Hepatic stellate cell (primary cell): ENCODE data around the gene C10orf62.

Source experiments
- DNase-seq: peaks from one replicate; pipeline ENCODE4 v3.0.0; 2011; ENCODE audit warnings: low spot score

The C10orf62 gene

GRCh38 chr10:97585439-97585811 lies 4.1 kb upstream of the C10orf62 start:
- DNase-seq: no peak

- DNase-seq: no peak
These were observed 2.3 kb upstream of the C10orf62 start for GRCh38 chr10:97587183-97587582.

GRCh38 chr10:97590082-97590747 lies 694 bp downstream of the C10orf62 start:
- DNase-seq: no peak

- DNase-seq: no peak
These were observed 1.4 kb downstream of the C10orf62 start for GRCh38 chr10:97590748-97591495.

DNA sequence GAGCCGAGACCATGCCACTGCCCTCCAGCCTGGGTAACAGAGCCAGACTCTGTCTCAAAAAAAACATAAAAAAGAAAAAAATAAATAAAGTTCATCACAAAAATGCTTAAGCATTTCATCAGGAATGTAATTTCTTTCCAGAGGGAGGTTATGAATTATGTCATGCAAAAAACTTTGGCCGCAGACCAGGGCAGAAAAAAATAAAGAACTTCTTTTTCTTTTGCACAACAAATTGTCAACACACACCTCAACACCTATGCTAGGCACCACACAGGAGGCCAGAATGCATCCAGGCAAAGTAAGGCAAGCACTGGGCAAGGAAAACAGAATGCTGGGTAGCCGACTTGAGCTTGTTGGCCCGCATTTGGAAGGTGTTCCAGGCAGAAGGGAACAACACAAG lies 3.9 kb downstream of the C10orf62 start:
- peak; percentile 48 for DNase-seq

DNA sequence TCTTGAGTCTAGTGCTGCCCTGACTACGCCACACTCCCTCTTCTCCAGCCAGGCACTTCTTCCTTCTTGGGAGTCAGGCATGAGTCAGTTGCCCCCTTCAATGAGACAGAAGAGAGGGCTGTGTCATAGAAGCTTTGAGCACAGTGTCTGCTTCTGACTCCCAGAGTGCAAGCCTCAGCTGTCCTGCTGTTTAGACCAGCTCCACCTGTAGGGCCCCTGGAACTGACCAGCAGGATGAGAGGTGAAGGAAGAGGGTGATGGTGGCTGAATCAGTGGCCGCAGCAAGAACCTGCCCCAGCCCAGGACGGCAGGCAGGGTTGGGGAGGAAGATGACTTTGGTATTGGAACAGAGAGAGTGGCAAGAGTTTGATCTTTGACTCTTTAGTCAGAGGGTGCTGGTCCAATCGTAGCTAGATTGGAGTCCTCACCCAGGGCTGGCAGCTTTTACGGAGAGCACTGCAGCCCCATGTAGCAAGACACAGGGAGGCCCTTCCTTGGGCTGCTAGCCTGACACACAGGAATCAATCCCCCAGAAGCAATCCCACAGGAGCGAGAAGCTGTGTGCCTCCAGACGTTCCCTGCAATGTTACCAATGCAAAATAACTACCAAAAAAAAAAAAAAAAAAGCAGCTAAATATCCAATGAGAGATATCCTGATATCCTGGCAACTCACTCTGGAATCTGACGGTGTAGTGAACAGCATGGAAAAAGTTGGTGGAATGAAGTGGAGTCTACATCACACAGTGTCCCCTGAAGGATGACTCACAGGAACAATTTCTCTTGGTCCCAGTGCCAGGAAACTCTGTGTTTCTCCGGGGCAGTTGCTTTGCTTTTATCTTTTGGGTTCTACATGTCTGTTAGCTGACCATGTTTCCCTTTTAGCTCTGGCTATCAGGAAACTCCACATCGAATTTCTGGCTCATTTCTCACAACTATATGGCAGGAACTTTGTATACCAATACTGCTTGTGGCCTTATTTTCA lies 6.9 kb downstream of the C10orf62 start:
- DNase-seq: peak; percentile 81

GRCh38 chr10:97597778-97598177 lies 8.3 kb downstream of the C10orf62 start:
- no peak for DNase-seq

- no peak for DNase-seq
These were observed 9.1 kb downstream of the C10orf62 start for GRCh38 chr10:97598407-97599271.

- no peak for DNase-seq
These were observed 9.7 kb downstream of the C10orf62 start for GRCh38 chr10:97599272-97599619.

DNA sequence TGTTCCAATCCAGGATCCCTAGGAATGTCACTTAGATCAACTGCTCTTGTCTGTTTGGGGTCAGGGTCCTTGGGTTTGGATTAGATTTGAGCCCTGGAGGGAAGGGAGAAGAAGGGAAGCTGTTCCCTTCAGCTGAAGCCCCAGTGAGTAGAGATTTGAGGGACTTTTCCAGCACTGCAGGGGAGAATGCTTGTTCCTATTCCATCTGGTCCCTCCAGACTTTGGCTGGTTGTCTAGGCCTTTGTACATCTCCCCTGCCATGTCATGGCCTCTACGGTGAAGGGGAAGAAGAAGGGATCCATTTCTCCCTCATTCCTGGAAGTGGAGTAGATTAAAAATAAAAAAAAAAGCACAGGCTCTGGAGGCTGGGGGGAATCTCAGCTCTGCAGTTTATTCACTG lies 11.1 kb downstream of the C10orf62 start:
- no peak for DNase-seq

GRCh38 chr10:97601268-97602215 lies 12.0 kb downstream of the C10orf62 start:
- no peak for DNase-seq

DNA sequence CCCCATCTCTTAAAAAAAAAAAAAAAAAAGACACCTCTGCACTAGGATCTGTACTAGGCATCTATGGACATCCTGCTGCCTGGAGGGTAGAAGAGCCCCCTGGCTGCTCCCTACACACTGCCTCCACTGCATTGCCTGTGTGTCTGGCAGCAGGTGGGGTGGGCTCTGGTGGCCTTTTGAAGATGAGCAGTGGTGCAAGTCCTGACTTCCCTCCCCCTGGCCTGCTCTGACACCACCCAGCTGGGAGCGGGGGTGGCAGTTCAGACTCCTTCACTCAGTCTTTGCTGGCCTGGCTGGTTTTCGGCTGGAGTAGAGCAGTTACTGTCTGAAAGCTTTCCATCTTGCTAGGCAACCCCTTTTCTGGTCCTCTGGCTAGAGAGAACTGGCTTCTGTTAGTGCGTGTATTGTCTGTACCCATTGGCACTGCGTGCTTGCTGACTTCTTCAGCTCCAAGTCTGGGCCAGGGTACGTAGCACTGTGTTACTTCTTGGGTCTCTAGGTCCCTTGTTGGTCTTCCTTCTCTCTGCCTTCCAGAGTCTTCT lies 17.6 kb downstream of the C10orf62 start:
- no peak for DNase-seq

DNA sequence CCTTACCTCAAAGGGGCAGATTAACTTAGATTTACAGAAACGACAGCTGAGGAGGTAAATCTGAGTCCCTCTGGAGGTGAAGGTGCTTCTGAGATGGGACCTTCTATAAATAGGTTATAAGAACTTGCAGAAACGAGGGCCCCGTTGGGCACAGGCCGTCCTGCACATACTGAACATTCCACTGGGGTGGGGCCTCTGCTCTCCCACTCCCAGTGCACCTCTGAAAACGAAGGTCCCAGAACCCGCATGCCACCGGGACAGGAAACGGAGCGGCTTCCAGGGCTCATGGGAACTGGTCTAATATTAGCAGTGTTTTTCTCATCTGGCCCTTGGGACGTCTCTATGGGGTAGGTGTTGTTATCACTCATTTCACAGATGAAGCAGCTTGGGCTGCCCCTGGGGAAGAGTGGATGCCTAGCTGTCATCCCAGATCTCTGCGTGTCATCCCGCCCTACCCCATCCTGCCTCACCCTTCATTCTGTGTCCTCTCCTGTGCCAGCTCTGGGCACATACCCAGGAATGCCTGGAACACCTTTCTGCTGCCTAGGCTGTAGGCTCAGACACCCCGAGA lies 19.6 kb downstream of the C10orf62 start:
- DNase-seq: no peak

- no peak for DNase-seq
These were observed 22.0 kb downstream of the C10orf62 start for GRCh38 chr10:97611473-97611872.

DNA sequence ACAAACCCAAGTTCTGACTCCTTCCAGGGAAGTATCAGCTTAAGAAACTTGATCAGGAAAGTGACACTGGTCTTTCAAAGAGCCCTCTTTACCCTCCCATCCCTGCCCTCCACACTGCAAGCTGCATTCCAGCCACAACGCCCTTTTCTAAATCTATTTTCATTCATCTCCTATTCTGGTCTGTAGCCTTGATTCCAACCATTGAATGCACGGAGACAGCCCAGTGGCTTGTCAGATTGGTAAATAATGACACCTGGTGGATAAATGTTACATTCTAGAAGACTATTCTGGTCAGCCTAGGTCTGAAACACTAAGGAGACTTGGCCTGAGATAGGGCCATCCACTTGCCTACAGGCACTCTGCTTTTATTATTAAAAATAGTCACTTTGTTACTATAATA lies 22.9 kb downstream of the C10orf62 start:
- peak; percentile 73 for DNase-seq

- DNase-seq: no peak
These were observed 28.8 kb downstream of the C10orf62 start for GRCh38 chr10:97618285-97618684.

GRCh38 chr10:97618733-97619132 lies 29.2 kb downstream of the C10orf62 start:
- no peak for DNase-seq

GRCh38 chr10:97623277-97623676 lies 33.8 kb downstream of the C10orf62 start:
- DNase-seq: no peak

GRCh38 chr10:97627731-97628130 lies 38.2 kb downstream of the C10orf62 start:
- DNase-seq: no peak

- DNase-seq: no peak
These were observed 38.7 kb downstream of the C10orf62 start for GRCh38 chr10:97628228-97628627.
